ENCODE measurements around the gene CAMK2A.
A peak's percentile ranks its signal among the peaks of the same experiment; 100 is the strongest.

The CAMK2A gene

DNA sequence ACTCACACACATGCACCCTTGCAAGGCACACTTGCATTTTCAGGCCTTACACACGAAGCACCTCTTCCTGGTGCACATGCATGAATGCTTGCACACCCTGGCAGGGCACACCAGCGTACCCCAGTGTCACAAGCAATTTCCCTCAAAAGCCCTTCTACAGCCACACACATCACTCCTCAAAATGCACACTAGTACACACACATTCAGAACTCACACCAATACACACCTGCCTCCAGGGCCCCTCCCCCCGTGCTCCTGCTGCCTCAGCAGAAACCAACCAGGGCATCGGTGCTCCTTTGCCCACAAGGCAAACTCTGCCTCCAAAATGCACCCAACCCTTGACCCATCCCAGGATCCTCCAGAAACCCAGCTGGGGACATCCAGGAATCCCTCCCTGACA is 1.2 kb downstream of the CAMK2A start:
- DNase-seq (ENCODE audit: insufficient read length, low spot score) (no peak), FAIRE-seq (no peak)
- no peak for TF ChIP-seq POU2F2 (IDR thresholded peaks at IDR 0.05; ENCODE audit: low read depth, low read length)
- no peak for TF ChIP-seq POLR2AphosphoS5 (IDR thresholded peaks at IDR 0.05; ENCODE audit: low read depth, low read length)
- no peak for TF ChIP-seq PAX5 (IDR thresholded peaks at IDR 0.05; ENCODE audit: insufficient read depth, low read length, severe bottlenecking)
- TF ChIP-seq SPI1 (IDR thresholded peaks at IDR 0.05; ENCODE audit: low read depth, low read length) = no peak
- no peak for TF ChIP-seq POLR2A (IDR thresholded peaks at IDR 0.05; ENCODE audit: low read depth, low read length)

DNA sequence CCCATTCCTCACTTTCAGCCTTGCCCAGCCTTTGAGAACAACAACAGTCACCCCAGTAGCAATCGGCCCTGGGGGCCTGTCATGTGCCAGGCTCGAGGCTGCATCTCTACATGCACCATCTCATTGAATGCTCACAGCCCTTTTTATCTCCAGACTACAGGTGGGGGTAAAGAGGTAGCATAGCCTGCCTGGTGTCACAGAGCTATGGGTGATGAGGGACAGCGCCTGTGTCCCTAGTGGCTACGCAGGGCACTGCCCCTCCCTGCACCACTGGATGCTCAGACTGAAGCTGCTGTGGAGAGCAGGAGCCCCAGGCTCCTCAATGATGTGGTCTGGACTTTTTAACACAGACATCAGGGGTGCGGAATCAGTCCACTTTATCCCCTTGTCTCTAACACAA is 2.8 kb downstream of the CAMK2A start:
- no peak for TF ChIP-seq TAF1 (IDR thresholded peaks at IDR 0.05; ENCODE audit: low read depth, low read length)
- TF ChIP-seq POU2F2 (IDR thresholded peaks at IDR 0.05; ENCODE audit: low read depth, low read length) = no peak
- no peak for TF ChIP-seq POLR2AphosphoS5 (IDR thresholded peaks at IDR 0.05; ENCODE audit: low read depth, low read length)
- TF ChIP-seq PAX5 (IDR thresholded peaks at IDR 0.05; ENCODE audit: insufficient read depth, low read length, severe bottlenecking) = no peak
- TF ChIP-seq POLR2A (IDR thresholded peaks at IDR 0.05; ENCODE audit: low read depth, low read length) = no peak
- TF ChIP-seq SPI1 (IDR thresholded peaks at IDR 0.05; ENCODE audit: low read depth, low read length) = no peak
- FAIRE-seq (peak; percentile 57), DNase-seq (ENCODE audit: insufficient read length, low spot score) (peak; percentile 47)

DNA sequence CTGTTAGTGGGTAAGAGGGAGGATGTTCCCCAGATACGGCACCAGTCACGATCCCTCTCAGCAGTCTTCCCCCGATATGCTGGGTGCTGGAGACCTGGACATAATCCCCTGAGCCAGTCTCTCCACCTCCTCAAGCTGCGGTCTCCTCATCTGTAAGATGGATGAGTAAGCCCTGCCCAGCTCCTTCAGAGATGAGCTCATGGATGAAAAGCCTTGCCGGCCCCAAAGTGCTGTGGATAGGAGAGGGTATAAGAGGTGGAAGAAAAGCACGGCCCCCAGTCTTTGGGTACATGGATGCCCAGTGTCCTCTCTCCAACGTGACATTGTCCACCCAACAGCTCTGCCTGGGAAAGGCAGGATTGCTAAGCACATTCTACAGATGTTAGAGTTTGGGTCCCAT is 4.5 kb downstream of the CAMK2A start:
- FAIRE-seq (no peak), DNase-seq (ENCODE audit: insufficient read length, low spot score) (no peak)
- no peak for TF ChIP-seq POU2F2 (IDR thresholded peaks at IDR 0.05; ENCODE audit: low read depth, low read length)
- no peak for TF ChIP-seq PAX5 (IDR thresholded peaks at IDR 0.05; ENCODE audit: insufficient read depth, low read length, severe bottlenecking)
- TF ChIP-seq SPI1 (IDR thresholded peaks at IDR 0.05; ENCODE audit: low read depth, low read length) = no peak
- TF ChIP-seq POLR2AphosphoS5 (IDR thresholded peaks at IDR 0.05; ENCODE audit: low read depth, low read length) = no peak
- TF ChIP-seq TAF1 (IDR thresholded peaks at IDR 0.05; ENCODE audit: low read depth, low read length) = no peak
- TF ChIP-seq POLR2A (IDR thresholded peaks at IDR 0.05; ENCODE audit: low read depth, low read length) = no peak

DNA sequence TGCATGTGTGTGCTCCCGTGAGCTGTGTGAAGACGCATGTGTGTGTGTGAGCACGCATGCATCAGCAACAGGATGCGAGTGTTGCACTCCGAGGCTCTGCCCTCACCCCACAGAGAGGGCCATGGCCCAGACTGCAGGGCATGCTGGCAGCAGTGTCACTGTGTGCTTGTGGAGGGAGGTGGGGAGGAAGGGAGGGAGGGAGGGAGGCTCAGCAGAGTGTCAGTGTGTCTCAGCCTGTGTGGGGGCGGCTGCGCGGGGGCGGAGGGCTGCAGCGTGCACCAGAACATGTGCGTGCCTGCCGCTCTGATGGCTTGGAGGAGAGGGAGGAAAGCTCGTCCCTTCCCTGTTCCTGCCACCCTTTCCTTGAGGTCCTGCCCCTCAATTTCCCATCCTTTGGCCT is 5.3 kb downstream of the CAMK2A start:
- no peak for TF ChIP-seq TAF1 (IDR thresholded peaks at IDR 0.05; ENCODE audit: low read depth, low read length)
- TF ChIP-seq POLR2A (IDR thresholded peaks at IDR 0.05; ENCODE audit: low read depth, low read length) = no peak
- no peak for TF ChIP-seq POU2F2 (IDR thresholded peaks at IDR 0.05; ENCODE audit: low read depth, low read length)
- TF ChIP-seq POLR2AphosphoS5 (IDR thresholded peaks at IDR 0.05; ENCODE audit: low read depth, low read length) = no peak
- TF ChIP-seq SPI1 (IDR thresholded peaks at IDR 0.05; ENCODE audit: low read depth, low read length) = no peak
- no peak for TF ChIP-seq PAX5 (IDR thresholded peaks at IDR 0.05; ENCODE audit: insufficient read depth, low read length, severe bottlenecking)
- DNase-seq (ENCODE audit: insufficient read length, low spot score) (no peak), FAIRE-seq (no peak)

DNA sequence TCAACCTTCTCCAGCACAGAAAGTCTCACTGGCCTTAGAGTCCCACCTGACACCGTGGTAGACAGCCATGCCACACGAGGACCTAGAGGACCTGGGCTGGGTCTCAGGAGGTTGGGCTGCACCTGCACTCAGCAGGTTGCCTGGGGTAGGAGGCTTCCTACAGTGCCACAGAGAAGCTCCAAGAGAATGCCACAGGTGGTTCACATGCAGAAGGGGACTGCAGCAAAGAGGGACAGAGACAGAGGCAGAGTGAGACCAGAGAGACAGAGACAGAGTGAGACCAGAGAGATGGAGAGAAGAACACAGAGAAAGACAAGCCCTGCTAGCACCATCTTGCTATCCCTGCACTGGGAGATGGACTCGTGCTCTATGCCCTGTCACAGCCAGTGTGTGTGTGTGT is 5.7 kb downstream of the CAMK2A start:
- DNase-seq (ENCODE audit: insufficient read length, low spot score) (no peak), FAIRE-seq (no peak)
- TF ChIP-seq POLR2A (IDR thresholded peaks at IDR 0.05; ENCODE audit: low read depth, low read length) = no peak
- no peak for TF ChIP-seq PAX5 (IDR thresholded peaks at IDR 0.05; ENCODE audit: insufficient read depth, low read length, severe bottlenecking)
- no peak for TF ChIP-seq POU2F2 (IDR thresholded peaks at IDR 0.05; ENCODE audit: low read depth, low read length)
- no peak for TF ChIP-seq POLR2AphosphoS5 (IDR thresholded peaks at IDR 0.05; ENCODE audit: low read depth, low read length)
- no peak for TF ChIP-seq TAF1 (IDR thresholded peaks at IDR 0.05; ENCODE audit: low read depth, low read length)
- no peak for TF ChIP-seq SPI1 (IDR thresholded peaks at IDR 0.05; ENCODE audit: low read depth, low read length)

DNA sequence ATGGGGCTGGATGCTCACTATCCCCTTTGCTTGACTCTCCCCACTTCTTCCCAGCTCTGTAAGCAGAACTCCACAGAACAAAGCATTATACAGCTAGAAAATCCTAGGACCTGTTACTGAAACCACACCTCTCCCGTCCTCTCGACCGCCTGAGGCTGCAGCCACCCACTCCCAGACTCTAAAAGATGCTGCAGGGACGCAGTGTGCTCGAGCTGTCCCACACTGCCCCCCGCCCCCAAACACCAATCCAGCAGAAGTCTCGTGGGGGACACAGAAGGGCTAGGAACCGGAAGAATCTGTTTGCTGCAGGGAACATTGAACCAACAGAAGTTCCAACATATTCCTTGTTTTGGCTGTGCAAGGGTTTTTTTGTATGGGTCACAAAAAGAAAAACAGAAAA is 7.6 kb downstream of the CAMK2A start:
- DNase-seq (ENCODE audit: insufficient read length, low spot score) (no peak), FAIRE-seq (no peak)
- TF ChIP-seq TAF1 (IDR thresholded peaks at IDR 0.05; ENCODE audit: low read depth, low read length) = no peak
- TF ChIP-seq SPI1 (IDR thresholded peaks at IDR 0.05; ENCODE audit: low read depth, low read length) = no peak
- no peak for TF ChIP-seq POLR2AphosphoS5 (IDR thresholded peaks at IDR 0.05; ENCODE audit: low read depth, low read length)
- no peak for TF ChIP-seq PAX5 (IDR thresholded peaks at IDR 0.05; ENCODE audit: insufficient read depth, low read length, severe bottlenecking)
- no peak for TF ChIP-seq POLR2A (IDR thresholded peaks at IDR 0.05; ENCODE audit: low read depth, low read length)
- no peak for TF ChIP-seq POU2F2 (IDR thresholded peaks at IDR 0.05; ENCODE audit: low read depth, low read length)

DNA sequence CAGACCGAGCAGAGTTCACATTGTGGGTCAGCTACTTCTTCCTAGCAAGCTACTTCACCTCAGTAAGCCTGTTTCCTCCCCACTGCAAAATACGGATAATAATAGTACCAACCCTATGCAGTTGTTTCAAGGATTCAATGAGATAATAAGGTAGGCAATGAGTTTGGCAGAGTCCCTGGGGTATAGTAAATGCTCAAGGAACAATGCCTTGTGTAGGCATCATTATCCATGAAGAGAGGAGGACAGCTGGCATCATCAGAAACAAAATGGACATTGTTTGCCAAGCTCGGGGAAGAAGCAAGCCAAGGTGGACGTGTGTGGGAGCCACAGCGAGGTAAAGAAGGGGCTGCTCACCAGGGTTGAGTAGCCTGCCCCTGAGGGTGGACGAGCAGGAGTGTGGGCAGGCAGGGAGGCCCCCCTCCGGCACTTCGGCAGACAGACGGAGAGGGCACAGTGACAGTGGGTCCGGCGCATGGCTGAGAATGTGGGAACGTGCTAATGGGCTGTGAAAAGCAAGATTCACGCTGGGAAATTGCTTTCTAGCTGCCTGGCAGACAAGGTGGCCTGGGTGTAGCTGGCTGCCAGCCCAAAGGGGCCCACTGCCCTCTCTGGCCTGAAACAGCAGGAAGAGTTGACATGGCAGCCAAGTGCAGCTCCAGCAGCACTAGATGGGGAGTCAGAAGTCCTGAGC is 10.1 kb downstream of the CAMK2A start:
- DNase-seq (ENCODE audit: insufficient read length, low spot score) (no peak), FAIRE-seq (no peak)
- TF ChIP-seq POLR2AphosphoS5 (IDR thresholded peaks at IDR 0.05; ENCODE audit: low read depth, low read length) (no peak), SPI1 (IDR thresholded peaks at IDR 0.05; ENCODE audit: low read depth, low read length) (no peak), PAX5 (IDR thresholded peaks at IDR 0.05; ENCODE audit: insufficient read depth, low read length, severe bottlenecking) (no peak)

DNA sequence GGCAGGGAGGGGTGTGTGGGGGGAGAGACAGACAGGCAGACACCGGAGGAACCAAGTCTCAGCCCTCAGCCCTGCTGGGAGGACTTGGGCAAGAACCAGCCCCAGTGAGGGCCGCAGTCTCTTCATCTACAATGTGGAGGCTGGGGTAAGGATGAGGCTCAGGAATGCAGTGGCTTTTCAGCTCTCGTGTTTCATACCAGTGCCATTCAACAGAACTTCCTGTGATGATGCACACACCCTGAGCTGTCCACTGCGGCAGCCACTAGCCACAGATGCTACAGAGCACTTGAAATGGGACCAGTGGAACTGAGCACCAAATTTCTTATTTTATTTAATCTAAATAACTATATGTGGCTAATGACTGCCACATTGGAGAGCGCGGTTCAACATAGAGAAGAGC is 10.7 kb downstream of the CAMK2A start:
- no peak for TF ChIP-seq POLR2AphosphoS5 (IDR thresholded peaks at IDR 0.05; ENCODE audit: low read depth, low read length)
- no peak for TF ChIP-seq POLR2A (IDR thresholded peaks at IDR 0.05; ENCODE audit: low read depth, low read length)
- no peak for TF ChIP-seq POU2F2 (IDR thresholded peaks at IDR 0.05; ENCODE audit: low read depth, low read length)
- TF ChIP-seq TAF1 (IDR thresholded peaks at IDR 0.05; ENCODE audit: low read depth, low read length) = no peak
- no peak for TF ChIP-seq PAX5 (IDR thresholded peaks at IDR 0.05; ENCODE audit: insufficient read depth, low read length, severe bottlenecking)
- no peak for TF ChIP-seq SPI1 (IDR thresholded peaks at IDR 0.05; ENCODE audit: low read depth, low read length)
- DNase-seq (ENCODE audit: insufficient read length, low spot score) (no peak), FAIRE-seq (no peak)

DNA sequence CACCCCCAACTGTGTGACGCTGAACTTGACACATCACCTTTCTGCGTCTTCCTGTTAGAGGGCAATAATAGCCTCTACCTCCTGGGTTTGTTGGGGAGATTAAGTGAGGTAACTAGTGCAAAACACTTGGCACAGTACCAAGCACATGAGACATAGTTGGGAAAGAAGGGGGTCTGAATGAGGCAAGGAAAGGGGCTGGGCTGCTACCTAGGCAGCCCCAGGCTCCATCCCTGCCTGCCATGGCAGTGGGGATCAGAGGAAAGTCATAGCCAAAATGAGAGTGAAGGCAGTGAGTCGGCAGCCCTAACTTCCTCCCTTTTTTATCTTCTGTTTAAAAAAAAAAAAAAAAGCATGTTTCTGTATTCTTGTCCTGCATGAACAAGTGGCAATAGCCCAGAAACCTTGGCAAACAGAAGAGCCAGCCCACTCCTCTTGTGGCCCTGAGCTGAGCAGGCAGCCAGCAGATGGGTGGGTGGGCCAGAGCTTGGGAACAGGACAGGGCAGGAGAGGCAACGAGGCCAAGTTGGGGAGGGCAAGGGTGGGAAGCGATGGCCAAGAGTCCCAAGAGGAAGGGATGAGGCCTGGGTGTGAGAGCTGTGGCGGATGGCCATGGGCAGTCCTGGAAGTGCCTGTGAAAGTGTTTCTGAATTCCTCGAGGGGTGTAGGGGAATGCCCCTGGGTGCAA is 11.4 kb downstream of the CAMK2A start:
- no peak for TF ChIP-seq POU2F2 (IDR thresholded peaks at IDR 0.05; ENCODE audit: low read depth, low read length)
- no peak for TF ChIP-seq POLR2AphosphoS5 (IDR thresholded peaks at IDR 0.05; ENCODE audit: low read depth, low read length)
- DNase-seq (ENCODE audit: insufficient read length, low spot score) = no peak
- FAIRE-seq = no peak

DNA sequence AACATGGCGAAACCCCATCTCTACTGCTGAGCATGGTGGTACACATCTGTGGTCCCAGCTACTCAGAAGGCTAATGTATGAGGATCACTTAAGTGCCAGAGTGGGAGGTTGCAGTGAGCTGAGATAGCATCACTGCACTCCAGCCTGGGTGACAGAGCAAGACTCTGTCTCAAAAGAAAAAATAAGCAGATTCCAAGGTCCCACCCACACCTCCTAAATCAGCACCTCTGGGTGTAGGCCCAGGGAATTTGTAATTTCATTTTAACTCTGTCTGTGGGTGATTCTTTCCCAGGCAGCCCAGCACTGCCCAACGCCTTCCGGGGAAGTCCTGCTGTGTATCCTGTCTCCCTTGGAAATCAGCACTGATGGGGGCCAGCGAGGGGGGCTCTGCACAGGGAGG is 12.5 kb downstream of the CAMK2A start:
- TF ChIP-seq POLR2AphosphoS5 (IDR thresholded peaks at IDR 0.05; ENCODE audit: low read depth, low read length) (no peak), SPI1 (IDR thresholded peaks at IDR 0.05; ENCODE audit: low read depth, low read length) (no peak)
- no peak for FAIRE-seq
- no peak for DNase-seq (ENCODE audit: insufficient read length, low spot score)
